ENCODE measurements around the gene STAT1.

The STAT1 gene

GRCh38 chr2:190927301-190927700 is 86.7 kb downstream of the STAT1 start:
- Histone ChIP-seq H3K4me3 (ENCODE audit: low read depth, low read length) (no peak overlapping the region), H2BK5ac (ENCODE audit: low read depth, low read length, poor library complexity) (no peak overlapping the region), H3K27me3 (ENCODE audit: insufficient read depth, low read length) (no peaks in the 10 kb centered on the region), H2BK120ac (ENCODE audit: insufficient read depth, low read length, poor library complexity) (no peak overlapping the region), H4K91ac (ENCODE audit: low read depth, low read length) (no peak overlapping the region), H3K9ac (ENCODE audit: low read length) (no peak overlapping the region), H3K14ac (ENCODE audit: low read length) (no peak overlapping the region), H3K4me1 (ENCODE audit: control insufficient read depth in 1 of 2, insufficient read depth in 2 of 2, low read length in 2 of 2) (no peaks in the 10 kb centered on the region), H3K4ac (ENCODE audit: low read depth, low read length) (no peak overlapping the region), H3K9me3 (ENCODE audit: insufficient read depth, low read depth, low read length) (no peaks in the 10 kb centered on the region), H4K8ac (ENCODE audit: low read depth, low read length) (no peak overlapping the region), H2BK12ac (ENCODE audit: low read length) (no peak overlapping the region), H2AK5ac (ENCODE audit: low read length) (no peak overlapping the region), H3K23ac (ENCODE audit: low read length) (no peak overlapping the region), H3K27ac (ENCODE audit: low read depth, low read length) (no peak overlapping the region), H2AFZ (ENCODE audit: insufficient read depth, low read length, poor library complexity) (no peak overlapping the region), H3K18ac (ENCODE audit: low read length) (no peak overlapping the region), H3K79me2 (ENCODE audit: control insufficient read depth, insufficient read depth, low read length, poor library complexity) (no peaks in the 10 kb centered on the region), H3K79me1 (ENCODE audit: low read length) (no peaks in the 10 kb centered on the region), H4K12ac (ENCODE audit: low read depth, low read length) (no peak overlapping the region), H3K36me3 (ENCODE audit: control insufficient read depth in 1 of 2, insufficient read depth in 2 of 2, low read length in 2 of 2) (peaks cover 18% of the 10 kb centered on the region in 2 experiments), H3K4me2 (ENCODE audit: low read length) (no peak overlapping the region)
- no CpG with 5 or more reads among the region's 2 CpGs for WGBS (ENCODE audit: extremely low coverage, insufficient coverage, insufficient read length)
- peak; percentile 33 to 59 for DNase-seq

- no peak overlapping the region for H3K4me3 ChIP-seq (ENCODE audit: low read depth, low read length)
- H3K36me3 ChIP-seq (ENCODE audit: control insufficient read depth in 1 of 2, insufficient read depth in 2 of 2, low read length in 2 of 2) = peaks cover 6 to 8% of the 10 kb centered on the region in 2 experiments
- no peak overlapping the region for H4K91ac ChIP-seq (ENCODE audit: low read depth, low read length)
- H2AFZ ChIP-seq (ENCODE audit: insufficient read depth, low read length, poor library complexity) = no peak overlapping the region
- no peak overlapping the region for H2BK120ac ChIP-seq (ENCODE audit: insufficient read depth, low read length, poor library complexity)
- H3K9ac ChIP-seq (ENCODE audit: low read length) = no peak overlapping the region
- H2BK12ac ChIP-seq (ENCODE audit: low read length) = no peak overlapping the region
- WGBS (ENCODE audit: extremely low coverage, insufficient coverage, insufficient read length) = no CpG with 5 or more reads among the region's 1 CpG
- H2BK5ac ChIP-seq (ENCODE audit: low read depth, low read length, poor library complexity) = no peak overlapping the region
- H3K23ac ChIP-seq (ENCODE audit: low read length) = no peak overlapping the region
- no peak overlapping the region for H3K14ac ChIP-seq (ENCODE audit: low read length)
- no peak overlapping the region for H3K4ac ChIP-seq (ENCODE audit: low read depth, low read length)
- no peak overlapping the region for H2AK5ac ChIP-seq (ENCODE audit: low read length)
- no peaks in the 10 kb centered on the region for H3K27me3 ChIP-seq (ENCODE audit: insufficient read depth, low read length)
- H3K4me2 ChIP-seq (ENCODE audit: low read length) = no peak overlapping the region
- no peaks in the 10 kb centered on the region for H3K79me1 ChIP-seq (ENCODE audit: low read length)
- no peak overlapping the region for H4K8ac ChIP-seq (ENCODE audit: low read depth, low read length)
- no peak overlapping the region for H3K18ac ChIP-seq (ENCODE audit: low read length)
- DNase-seq = peak in 1 of 2 donors; percentile 72
- H4K12ac ChIP-seq (ENCODE audit: low read depth, low read length) = no peak overlapping the region
- H3K27ac ChIP-seq (ENCODE audit: low read depth, low read length) = no peak overlapping the region
- no peaks in the 10 kb centered on the region for H3K9me3 ChIP-seq (ENCODE audit: insufficient read depth, low read depth, low read length)
- H3K79me2 ChIP-seq (ENCODE audit: control insufficient read depth, insufficient read depth, low read length, poor library complexity) = no peaks in the 10 kb centered on the region
- H3K4me1 ChIP-seq (ENCODE audit: control insufficient read depth in 1 of 2, insufficient read depth in 2 of 2, low read length in 2 of 2) = no peaks in the 10 kb centered on the region
Measured at GRCh38 chr2:190922376-190922775, 91.6 kb downstream of the STAT1 start.

GRCh38 chr2:190920085-190920484 is 93.9 kb downstream of the STAT1 start:
- Histone ChIP-seq H4K8ac (ENCODE audit: low read depth, low read length) (no peak overlapping the region), H4K91ac (ENCODE audit: low read depth, low read length) (no peak overlapping the region), H2AFZ (ENCODE audit: insufficient read depth, low read length, poor library complexity) (no peak overlapping the region), H3K79me2 (ENCODE audit: control insufficient read depth, insufficient read depth, low read length, poor library complexity) (no peaks in the 10 kb centered on the region), H3K4me3 (ENCODE audit: low read depth, low read length) (no peak overlapping the region), H3K4me2 (ENCODE audit: low read length) (no peak overlapping the region), H3K79me1 (ENCODE audit: low read length) (no peaks in the 10 kb centered on the region), H4K12ac (ENCODE audit: low read depth, low read length) (no peak overlapping the region), H3K36me3 (ENCODE audit: control insufficient read depth in 1 of 2, insufficient read depth in 2 of 2, low read length in 2 of 2) (peaks cover 4 to 5% of the 10 kb centered on the region in 2 experiments), H2AK5ac (ENCODE audit: low read length) (no peak overlapping the region), H3K9me3 (ENCODE audit: insufficient read depth, low read depth, low read length) (no peaks in the 10 kb centered on the region), H3K27me3 (ENCODE audit: insufficient read depth, low read length) (no peaks in the 10 kb centered on the region), H3K4me1 (ENCODE audit: control insufficient read depth in 1 of 2, insufficient read depth in 2 of 2, low read length in 2 of 2) (no peaks in the 10 kb centered on the region), H2BK120ac (ENCODE audit: insufficient read depth, low read length, poor library complexity) (no peak overlapping the region), H3K4ac (ENCODE audit: low read depth, low read length) (no peak overlapping the region), H3K9ac (ENCODE audit: low read length) (no peak overlapping the region), H3K23ac (ENCODE audit: low read length) (no peak overlapping the region), H2BK12ac (ENCODE audit: low read length) (no peak overlapping the region), H3K27ac (ENCODE audit: low read depth, low read length) (no peak overlapping the region), H3K18ac (ENCODE audit: low read length) (no peak overlapping the region), H2BK5ac (ENCODE audit: low read depth, low read length, poor library complexity) (no peak overlapping the region), H3K14ac (ENCODE audit: low read length) (no peak overlapping the region)
- DNase-seq = no peak
- WGBS (ENCODE audit: extremely low coverage, insufficient coverage, insufficient read length) = no CpG with 5 or more reads among the region's 3 CpGs

Data from trophoblast cell (in vitro differentiated cells and primary cell).